Activated naive CD4-positive, alpha-beta T cell treated with anti-CD3 and anti-CD28 coated beads for 36 hours (primary cell): ENCODE results near the gene ISG15. TPM values are rescaled to one million over a fixed set of nuclear protein-coding genes. Genes with fewer than 3 reads are reported as not detected.

Experiments
- CTCF ChIA-PET: fragments of 350-600 bp; sonication (Branson Sonifier 250); formaldehyde crosslinking; loops from one replicate; lab custom pipeline; 2021; ENCODE audit warnings: antibody characterized with exemption; lab: Charles Lee
- DNase-seq: peaks from one replicate; pipeline ENCODE4 v3.0.0-alpha.2; 2020
- H3K27ac Mint-ChIP-seq: one replicate; pipeline ENCODE4 v1.8.0; 2021; ENCODE audit warnings: mild to moderate bottlenecking, mixed read lengths
- H3K27me3 Mint-ChIP-seq: one replicate; pipeline ENCODE4 v1.8.0; 2021; ENCODE audit warnings: low read depth, mixed read lengths
- H3K36me3 Mint-ChIP-seq: one replicate; pipeline ENCODE4 v1.8.0; 2021; ENCODE audit warnings: low read depth, mixed read lengths
- H3K4me1 Mint-ChIP-seq: one replicate; pipeline ENCODE4 v1.8.0; 2021; ENCODE audit warnings: low read depth, mixed read lengths
- H3K4me3 Mint-ChIP-seq: one replicate; pipeline ENCODE4 v1.8.0; 2021; ENCODE audit warnings: mild to moderate bottlenecking, moderate library complexity, mixed read lengths
- H3K9me3 Mint-ChIP-seq: one replicate; pipeline ENCODE4 v1.8.0; 2021; ENCODE audit warnings: mixed read lengths
- intact Hi-C: fragments of 100-400 bp; cut with micrococcal nuclease; formaldehyde crosslinking; loops from one replicate; pipeline ENCODE4 v1.15.1; 2023
- total RNA-seq, 2 experiments: library from RNA; stranded (reverse); gene quantifications; one replicate each; pipeline ENCODE4 v1.2.3, GENCODE V29; 2021

ISG15 gene
- total RNA-seq, 2 experiments from 2014 or later, result 143 to 147 TPM

DNA sequence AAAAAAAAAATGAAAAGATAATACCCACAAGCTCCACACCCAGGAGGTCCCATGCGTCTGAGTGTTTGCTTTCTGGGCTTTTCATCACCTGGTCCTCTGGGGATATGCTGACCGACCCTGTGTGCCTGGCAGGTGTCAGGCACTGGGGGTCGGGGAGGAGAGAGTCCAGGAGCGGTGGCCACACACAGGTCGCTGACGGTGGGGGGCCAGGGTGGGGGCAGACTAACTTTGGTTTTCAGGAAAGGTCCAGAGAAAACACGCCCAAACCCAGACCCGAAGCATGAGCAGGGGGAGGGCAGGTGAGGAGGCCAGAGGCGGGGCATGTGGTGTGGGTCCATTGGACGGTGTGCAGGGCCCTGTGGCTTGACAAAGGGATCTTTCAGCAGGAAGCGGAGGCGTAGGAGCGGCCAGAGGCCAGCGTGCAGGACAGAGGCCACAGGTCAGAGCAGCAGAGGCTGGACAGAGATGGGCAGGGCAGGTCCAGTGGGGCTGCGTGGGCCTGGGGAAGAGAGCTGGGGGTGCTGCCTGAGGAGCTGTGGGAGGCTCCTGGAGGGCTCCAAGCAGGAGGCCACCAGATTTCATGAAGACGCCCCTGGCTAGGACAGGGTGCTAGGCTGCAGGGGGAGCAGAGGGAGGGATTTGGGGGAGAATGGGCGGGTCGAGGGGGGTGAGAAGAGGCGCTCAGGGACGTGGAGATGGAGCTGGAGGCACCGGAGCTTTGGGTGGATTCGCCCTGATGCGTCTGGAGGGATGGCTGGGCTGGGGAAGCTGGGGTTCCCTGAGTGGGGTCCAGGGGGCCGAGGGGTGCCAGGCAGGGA is 45.0 kb downstream of the ISG15 start:
- H3K9me3 Mint-ChIP-seq, result no peaks in the 10 kb centered on the region
- CTCF ChIA-PET, result interaction anchor here (0.7 to 2.9 kb wide), 2 partner anchors 25 to 74 kb away, joined by 4 to 10 read pairs; no protein-coding TSS in a partner anchor

DNA sequence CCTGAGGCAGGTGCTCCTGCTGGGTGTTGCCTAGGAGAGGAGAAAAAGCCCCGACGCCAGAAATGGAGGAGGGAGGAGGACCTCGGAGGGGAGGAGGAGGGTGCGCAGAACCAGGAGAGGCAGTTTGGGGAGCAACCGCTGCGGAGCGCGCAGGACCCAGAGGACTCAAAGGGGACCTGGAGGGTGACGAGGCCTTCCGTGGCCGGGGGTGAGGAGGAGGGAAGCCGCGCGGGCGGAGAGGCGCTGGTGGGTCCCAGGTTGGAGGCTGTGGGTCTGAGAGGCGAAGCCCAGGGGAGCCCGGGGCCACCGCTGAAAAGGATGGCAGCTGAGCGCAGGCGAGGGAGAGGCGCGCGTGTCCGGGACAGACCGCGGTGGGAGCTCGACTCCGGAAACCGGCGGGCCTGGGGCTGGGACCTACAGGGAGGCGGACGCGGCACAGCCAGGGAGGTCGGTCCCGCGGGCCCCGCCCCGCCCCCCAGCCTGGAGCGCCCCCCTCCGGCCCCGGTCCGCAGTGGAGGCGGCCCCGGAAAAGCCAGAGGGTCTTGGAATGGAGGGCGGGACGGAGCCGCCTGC is 45.7 kb downstream of the ISG15 start:
- intact Hi-C loops, result loop anchor here (1.0 kb wide), 2 partner anchors 19 to 26 kb away; no protein-coding TSS in a partner anchor
- H3K36me3 Mint-ChIP-seq, result peaks cover 4% of the 10 kb centered on the region
- no peaks in the 10 kb centered on the region for H3K9me3 Mint-ChIP-seq
- CTCF ChIA-PET, result interaction anchor here (2.9 kb wide), 1 partner anchor 75 kb away, joined by 10 read pairs; no protein-coding TSS in a partner anchor
- H3K27me3 Mint-ChIP-seq, result peaks cover 26% of the 10 kb centered on the region
- peak overlapping the region; percentile 75 for H3K4me3 Mint-ChIP-seq
- peaks cover 34% of the 10 kb centered on the region for H3K4me1 Mint-ChIP-seq
- peak overlapping the region; percentile 30 for H3K27ac Mint-ChIP-seq
- DNase-seq, result peak; percentile 64

More for the DNA sequence above, 45.0 kb downstream of the ISG15 start:
- H3K27me3 Mint-ChIP-seq, result peaks cover 26% of the 10 kb centered on the region
- no peak for DNase-seq
- no peak overlapping the region for H3K27ac Mint-ChIP-seq
- H3K4me1 Mint-ChIP-seq, result peaks cover 31% of the 10 kb centered on the region
- intact Hi-C loops, result no loop called here
- H3K4me3 Mint-ChIP-seq, result peak overlapping the region; percentile 75
- H3K36me3 Mint-ChIP-seq, result peaks cover 4% of the 10 kb centered on the region

DNA sequence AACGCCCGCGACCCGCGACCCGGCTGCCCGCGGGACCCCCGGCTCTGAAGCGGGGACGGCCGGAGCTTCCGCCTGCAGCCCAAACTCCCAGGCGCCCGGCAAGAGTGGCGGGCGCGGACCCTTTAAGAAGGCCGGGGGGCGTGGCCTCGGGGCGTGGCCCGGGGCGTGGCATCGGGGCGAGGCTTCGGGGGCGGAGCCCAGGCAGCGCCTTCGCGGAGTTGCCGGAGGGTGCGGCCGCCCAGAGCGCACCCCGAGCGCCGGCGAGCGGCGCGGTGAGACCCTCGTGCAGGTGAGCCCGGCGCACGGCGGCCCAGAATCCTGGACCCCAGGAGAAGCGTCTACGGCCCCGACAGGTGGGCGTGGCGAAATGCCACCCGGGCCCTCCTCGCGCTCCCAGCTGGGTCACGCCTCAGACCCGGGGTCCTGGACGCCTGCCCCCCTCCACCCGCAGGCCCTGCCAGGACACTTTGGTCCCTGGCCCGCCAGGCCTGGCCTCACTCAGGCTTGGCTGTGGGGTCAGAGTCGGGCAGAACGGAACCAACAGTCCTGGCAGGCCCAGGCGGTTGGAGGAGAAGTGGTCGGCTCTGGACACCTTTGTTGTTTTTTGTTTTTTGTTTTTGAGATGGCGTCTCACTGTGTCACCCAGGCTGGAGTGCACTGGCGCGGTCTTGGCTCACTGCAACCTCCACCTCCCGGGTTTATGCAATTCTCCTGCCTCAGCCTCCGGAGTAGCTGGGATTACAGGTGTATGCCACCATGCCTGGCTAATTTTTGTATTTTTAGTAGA is 46.4 kb downstream of the ISG15 start:
- Mint-ChIP-seq H3K27ac (no peak overlapping the region), H3K4me3 (peak overlapping the region; percentile 71), H3K9me3 (no peaks in the 10 kb centered on the region), H3K4me1 (peaks cover 37% of the 10 kb centered on the region), H3K36me3 (peaks cover 4% of the 10 kb centered on the region), H3K27me3 (peaks cover 26% of the 10 kb centered on the region)
- CTCF ChIA-PET, result interaction anchor here (1.1 to 2.9 kb wide), 2 partner anchors 42 to 75 kb away, joined by 3 to 10 read pairs; no protein-coding TSS in a partner anchor
- intact Hi-C loops, result loop anchor here (1.0 kb wide), 2 partner anchors 19 to 26 kb away; no protein-coding TSS in a partner anchor
- DNase-seq, result peak; percentile 94

DNA sequence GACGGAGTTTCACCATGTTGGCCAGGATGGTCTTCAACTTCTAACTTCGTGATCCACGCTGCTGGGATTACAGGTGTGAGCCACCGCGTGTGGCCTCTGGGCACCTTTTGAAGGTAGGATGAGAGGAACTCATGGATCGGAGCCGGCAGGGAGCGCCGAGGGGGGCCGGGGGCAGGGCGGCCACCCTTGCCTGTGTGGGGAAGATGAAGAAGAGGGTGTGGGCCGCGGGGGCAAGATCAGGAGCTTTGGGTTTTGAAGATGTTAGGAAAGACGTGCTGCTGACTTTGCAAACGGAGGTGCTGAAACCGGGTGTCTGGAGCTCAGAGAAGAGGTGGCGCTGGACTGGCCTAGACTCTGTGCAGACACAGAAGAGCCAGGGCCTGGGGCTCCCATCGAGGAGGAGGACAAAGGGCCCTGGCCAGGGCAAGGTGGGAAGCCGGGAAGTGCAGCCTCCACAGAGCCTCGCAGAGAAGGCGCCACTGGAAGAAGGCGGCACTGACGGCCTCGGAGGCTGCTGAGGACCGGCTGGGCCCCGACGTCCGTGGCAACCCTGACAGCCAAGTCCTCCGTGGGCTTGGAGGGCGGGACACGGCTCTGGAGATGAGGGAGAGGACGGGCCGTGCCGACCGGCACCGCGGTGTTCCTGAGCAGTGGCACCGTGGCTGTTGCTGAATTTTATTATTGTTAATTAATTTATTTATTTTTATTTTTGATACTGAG is 47.1 kb downstream of the ISG15 start:
- peaks cover 40% of the 10 kb centered on the region for H3K4me1 Mint-ChIP-seq
- H3K27me3 Mint-ChIP-seq, result peaks cover 26% of the 10 kb centered on the region
- CTCF ChIA-PET, result interaction anchor here (1.1 to 2.9 kb wide), 2 partner anchors 43 to 76 kb away, joined by 3 to 10 read pairs; no protein-coding TSS in a partner anchor
- intact Hi-C loops, result no loop called here
- no peak for DNase-seq
- H3K36me3 Mint-ChIP-seq, result peaks cover 4% of the 10 kb centered on the region
- H3K4me3 Mint-ChIP-seq, result peak overlapping the region; percentile 71
- H3K9me3 Mint-ChIP-seq, result no peaks in the 10 kb centered on the region
- no peak overlapping the region for H3K27ac Mint-ChIP-seq

DNA sequence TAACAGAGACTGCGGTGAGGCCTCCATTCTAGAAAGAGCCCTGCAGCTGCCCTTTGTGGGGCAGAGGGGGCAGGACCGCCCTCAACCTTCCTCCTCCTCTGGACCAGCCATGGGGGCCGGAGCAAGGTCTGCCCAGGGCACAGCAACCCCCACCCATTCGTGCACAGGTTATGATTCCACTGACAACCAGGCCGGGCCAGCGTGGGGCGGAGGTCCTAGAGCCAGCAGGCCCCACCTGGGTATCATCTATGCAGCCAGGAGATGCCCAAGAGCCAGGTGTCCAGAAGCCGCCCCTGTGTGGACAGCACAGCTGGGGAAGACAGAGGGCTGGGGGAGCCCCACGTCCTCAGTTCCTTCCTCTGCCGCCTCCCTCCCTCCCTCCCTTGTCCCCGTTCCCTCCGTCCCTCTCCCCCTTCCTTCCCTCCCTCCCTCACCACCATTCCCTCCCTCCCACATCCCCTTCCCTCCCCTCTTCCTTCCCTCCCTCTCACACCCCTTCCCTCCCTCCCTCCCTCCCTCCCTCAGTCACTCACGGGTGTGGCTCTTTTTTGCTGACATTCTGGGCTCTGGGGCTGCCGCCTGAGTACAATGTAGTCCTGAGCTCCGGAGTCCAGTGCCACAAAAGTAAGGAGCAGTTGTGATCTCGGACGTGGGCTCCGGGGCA is 48.5 kb downstream of the ISG15 start:
- no peak overlapping the region for H3K27ac Mint-ChIP-seq
- intact Hi-C loops, result no loop called here
- no peaks in the 10 kb centered on the region for H3K9me3 Mint-ChIP-seq
- CTCF ChIA-PET, result interaction anchor here (1.1 to 3.1 kb wide), 4 partner anchors 23 to 78 kb away, joined by 3 to 39 read pairs (median 8); partner anchors contain the start of gene PERM1
- H3K4me3 Mint-ChIP-seq, result peak overlapping the region; percentile 72
- H3K36me3 Mint-ChIP-seq, result peaks cover 4% of the 10 kb centered on the region
- DNase-seq, result peak; percentile 33
- peaks cover 26% of the 10 kb centered on the region for H3K27me3 Mint-ChIP-seq
- H3K4me1 Mint-ChIP-seq, result peaks cover 48% of the 10 kb centered on the region

DNA sequence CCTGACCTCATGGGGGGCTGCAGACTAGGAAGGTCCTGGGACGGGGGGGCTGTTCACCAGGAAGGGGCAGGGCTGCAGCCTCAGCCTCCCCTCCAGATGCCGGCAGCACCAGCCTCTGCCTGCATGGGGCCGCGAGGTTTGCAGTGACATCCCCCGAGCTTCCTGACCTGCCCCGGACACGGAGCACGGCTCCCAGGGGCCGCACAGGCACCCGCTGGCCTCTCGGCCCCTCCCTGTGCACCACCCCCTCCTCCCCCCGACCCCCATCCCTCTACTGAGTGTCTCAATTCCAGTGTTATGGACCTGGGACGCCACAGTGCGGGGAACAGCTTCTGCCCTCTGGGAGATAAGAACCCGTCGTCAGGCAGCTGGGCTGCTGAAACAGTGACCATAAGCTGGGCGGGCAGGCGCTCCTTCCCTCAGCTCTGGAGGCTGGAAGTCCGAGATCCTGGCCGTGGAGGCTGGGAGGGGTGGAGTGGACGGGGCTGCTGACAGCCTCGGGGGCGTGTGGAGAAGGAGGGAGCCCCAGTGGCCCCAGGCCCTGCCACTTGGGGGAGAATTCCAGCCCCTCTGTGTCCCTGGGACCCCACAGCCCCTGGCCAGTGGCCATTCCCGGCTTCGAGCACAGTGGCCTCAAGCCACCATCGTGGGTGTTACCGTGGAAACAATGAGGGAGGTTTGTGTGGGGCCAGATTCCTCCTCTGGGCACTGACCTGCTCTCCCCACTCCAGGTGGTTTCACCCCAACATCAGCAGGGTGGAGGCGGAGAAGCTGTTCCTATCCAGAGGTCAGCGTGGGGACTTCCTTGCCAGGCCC is 49.3 kb downstream of the ISG15 start:
- CTCF ChIA-PET, result interaction anchor here (1.1 to 3.1 kb wide), 7 partner anchors 17 to 79 kb away, joined by 3 to 39 read pairs (median 4); partner anchors contain the start of gene PERM1
- H3K36me3 Mint-ChIP-seq, result peaks cover 4% of the 10 kb centered on the region
- no peaks in the 10 kb centered on the region for H3K9me3 Mint-ChIP-seq
- H3K27ac Mint-ChIP-seq, result peak overlapping the region; percentile 84
- DNase-seq, result no peak
- H3K4me3 Mint-ChIP-seq, result peak overlapping the region; percentile 72
- H3K27me3 Mint-ChIP-seq, result peaks cover 24% of the 10 kb centered on the region
- intact Hi-C loops, result loop anchor here (1.0 kb wide), 1 partner anchor 78 kb away; no protein-coding TSS in a partner anchor
- peaks cover 51% of the 10 kb centered on the region for H3K4me1 Mint-ChIP-seq

DNA sequence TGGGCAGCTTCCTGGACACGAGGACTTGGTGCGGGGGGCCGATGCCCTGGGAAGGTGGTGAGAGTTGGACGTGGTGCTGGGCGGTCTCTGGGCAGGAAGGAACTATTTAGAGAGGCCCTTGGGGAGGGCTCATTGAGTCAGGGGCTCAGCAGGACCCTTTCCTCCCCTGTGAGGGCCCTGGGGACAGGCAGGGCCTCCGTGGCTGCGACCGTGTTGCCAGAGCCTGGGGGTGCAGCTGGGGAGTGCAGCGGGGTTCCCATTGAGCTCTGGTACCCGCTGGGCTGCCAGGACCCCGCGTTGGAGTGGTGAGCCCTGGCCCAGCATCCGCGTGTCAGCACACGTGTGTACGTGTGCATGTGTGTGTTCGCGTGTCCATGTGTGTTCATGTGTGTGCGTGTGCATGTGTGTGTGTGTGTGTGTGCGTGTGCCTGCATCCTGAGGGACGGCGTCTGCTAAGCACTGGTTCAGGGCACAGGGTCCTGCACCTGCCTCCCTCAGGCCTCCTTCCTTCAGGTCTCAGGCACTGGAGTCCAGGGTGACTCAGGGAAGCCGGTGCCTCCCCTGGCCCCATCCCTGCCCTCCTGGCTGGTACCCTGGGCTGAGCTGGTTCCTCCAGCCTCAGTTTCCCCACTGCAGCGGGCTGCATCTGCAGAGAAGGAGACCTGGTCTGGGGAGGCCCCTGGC is 50.1 kb downstream of the ISG15 start:
- no peak for DNase-seq
- Mint-ChIP-seq H3K27ac (peak overlapping the region; percentile 84), H3K4me1 (peaks cover 51% of the 10 kb centered on the region), H3K4me3 (peak overlapping the region; percentile 72), H3K36me3 (peaks cover 6% of the 10 kb centered on the region), H3K9me3 (no peaks in the 10 kb centered on the region), H3K27me3 (peaks cover 16% of the 10 kb centered on the region)
- intact Hi-C loops, result loop anchor here (1.0 kb wide), 1 partner anchor 79 kb away; no protein-coding TSS in a partner anchor
- CTCF ChIA-PET, result interaction anchor here (0.6 to 3.1 kb wide), 18 partner anchors 15 to 242 kb away, joined by 3 to 39 read pairs (median 4); partner anchors contain the start of genes ISG15 and PERM1

Other genes with a start within 250 kb of the ISG15 start
- not detected for gene SAMD11, start 89.6 kb upstream of the ISG15 start, total RNA-seq
- 100 to 1,000 TPM; 113 to 119 TPM for gene NOC2L, start 54.2 kb upstream of the ISG15 start, total RNA-seq
- gene KLHL17, start 52.9 kb upstream of the ISG15 start, total RNA-seq, result 10 to 100 TPM; 19.4 to 20.2 TPM
- gene PLEKHN1, start 47.0 kb upstream of the ISG15 start, total RNA-seq, result under 1 TPM; 0.52 to 0.69 TPM
- gene PERM1, start 31.4 kb upstream of the ISG15 start, total RNA-seq, result not detected
- 1 to 10 TPM; 4.1 to 4.7 TPM for gene HES4, start 13.4 kb upstream of the ISG15 start, total RNA-seq
- 10 to 100 TPM; 30.5 to 35.1 TPM for gene AGRN, start 6.6 kb downstream of the ISG15 start, total RNA-seq
- gene RNF223, start 60.8 kb downstream of the ISG15 start, total RNA-seq, result not detected
- gene C1orf159, start 102.6 kb downstream of the ISG15 start, total RNA-seq, result 10 to 100 TPM; 14.9 to 18.6 TPM
- not detected for gene TTLL10, start 160.4 kb downstream of the ISG15 start, total RNA-seq
- gene TNFRSF18, start 193.1 kb downstream of the ISG15 start, total RNA-seq, result 10 to 100 TPM; 30.7 to 31.0 TPM
- gene TNFRSF4, start 200.7 kb downstream of the ISG15 start, total RNA-seq, result 100 to 1,000 TPM; 107 to 110 TPM
- gene SDF4, start 218.5 kb downstream of the ISG15 start, total RNA-seq, result 10 to 100 TPM; 74.7 to 79.5 TPM
- gene B3GALT6, start 218.7 kb downstream of the ISG15 start, total RNA-seq, result 1 to 10 TPM; 8.7 to 9.9 TPM
- 1 to 10 TPM; 6.0 to 7.8 TPM for gene C1QTNF12, start 233.2 kb downstream of the ISG15 start, total RNA-seq